Endodermal cell (in vitro differentiated cells): ENCODE measurements around the gene NOD1. TPM values are rescaled to one million over a fixed set of nuclear protein-coding genes. Genes with fewer than 3 reads are reported as not detected.
A peak's percentile ranks its signal among the peaks of the same experiment; 100 is the strongest.

ENCODE experiments used
- DNase-seq: peaks from one replicate; pipeline ENCODE4 v3.0.0-alpha.2; 2017
- H3K27ac ChIP-seq: 2 replicates; pipeline ENCODE4 v1.5.1; 2013; ENCODE audit warnings: mild to moderate bottlenecking, low read depth, low read length, moderate library complexity
- H3K27me3 ChIP-seq: 2 replicates; pipeline ENCODE4 v1.6.1; 2013; ENCODE audit warnings: mild to moderate bottlenecking, low read length, moderate library complexity; ENCODE audit not compliant: insufficient read depth, control insufficient read depth, poor library complexity, severe bottlenecking
- H3K36me3 ChIP-seq: 2 replicates; pipeline ENCODE4 v1.7.0; 2013; ENCODE audit warnings: mild to moderate bottlenecking, low read length, moderate library complexity; ENCODE audit not compliant: control insufficient read depth, insufficient read depth
- H3K4me1 ChIP-seq: one replicate; pipeline ENCODE4 v1.7.0; 2013; ENCODE audit warnings: low read length; ENCODE audit not compliant: control insufficient read depth, insufficient read depth
- H3K4me3 ChIP-seq: 2 replicates; pipeline ENCODE4 v1.5.1; 2013; ENCODE audit warnings: mild to moderate bottlenecking, low read length, moderate library complexity
- H3K9ac ChIP-seq: 2 replicates; pipeline ENCODE4 v1.6.1; 2013; ENCODE audit warnings: mild to moderate bottlenecking, low read length, moderate library complexity; ENCODE audit not compliant: poor library complexity, severe bottlenecking; ENCODE audit errors: extremely low read depth
- H3K9me3 ChIP-seq: 2 replicates; pipeline ENCODE4 v1.6.1; 2013; ENCODE audit warnings: mild to moderate bottlenecking, low read length, moderate library complexity; ENCODE audit not compliant: control insufficient read depth
- H3K27ac Mint-ChIP-seq: 2 replicates; pipeline ENCODE4 v1.8.0; 2020; ENCODE audit warnings: mixed read lengths
- H3K27me3 Mint-ChIP-seq: 2 replicates; pipeline ENCODE4 v1.8.0; 2021; ENCODE audit warnings: mild to moderate bottlenecking, mixed read lengths; ENCODE audit not compliant: insufficient read depth
- H3K36me3 Mint-ChIP-seq: 2 replicates; pipeline ENCODE4 v1.8.0; 2020; ENCODE audit warnings: low read depth, mixed read lengths
- H3K4me1 Mint-ChIP-seq: 2 replicates; pipeline ENCODE4 v1.8.0; 2020; ENCODE audit warnings: mixed read lengths
- H3K4me3 Mint-ChIP-seq: 2 replicates; pipeline ENCODE4 v1.8.0; 2020; ENCODE audit warnings: mild to moderate bottlenecking, moderate library complexity, mixed read lengths
- H3K9me3 Mint-ChIP-seq: 2 replicates; pipeline ENCODE4 v1.8.0; 2020; ENCODE audit warnings: mild to moderate bottlenecking, mixed read lengths
- WGBS, 2 experiments: methylation state at CpG; one replicate each; pipeline versions ENCODE4 v1.1.5 to v1.1.7; 2013; ENCODE audit warnings: missing lambda C conversion rate in 2 of 2, mixed read lengths in 1 of 2; ENCODE audit not compliant: insufficient coverage in 1 of 2, insufficient read length in 1 of 2; 5-methylcytosine and 5-hydroxymethylcytosine counted together
- total RNA-seq, 2 donors: library from RNA; stranded (reverse); fragmentation: NEBNext Ultra II Directional in 1 of 2; extraction: Animal tissue kit (Norgen Biotek cat#: 25700) in 1 of 2; gene quantifications; 2 replicates in 1 of 2; 3 replicates in 1 of 2; pipeline ENCODE4 v1.2.1, GENCODE V29; 2021
- TF ChIP-seq, protein P1 (sequence below): fragments of 200-600 bp; sonication (generic); conservative IDR thresholded peaks from 2 replicates; pipeline ENCODE4 v1.5.0; 2021; ENCODE audit warnings: antibody characterized with exemption, mild to moderate bottlenecking

NOD1 gene
- total RNA-seq, 2 donors from 2014 or later, result 3.3 to 3.4 TPM

DNA sequence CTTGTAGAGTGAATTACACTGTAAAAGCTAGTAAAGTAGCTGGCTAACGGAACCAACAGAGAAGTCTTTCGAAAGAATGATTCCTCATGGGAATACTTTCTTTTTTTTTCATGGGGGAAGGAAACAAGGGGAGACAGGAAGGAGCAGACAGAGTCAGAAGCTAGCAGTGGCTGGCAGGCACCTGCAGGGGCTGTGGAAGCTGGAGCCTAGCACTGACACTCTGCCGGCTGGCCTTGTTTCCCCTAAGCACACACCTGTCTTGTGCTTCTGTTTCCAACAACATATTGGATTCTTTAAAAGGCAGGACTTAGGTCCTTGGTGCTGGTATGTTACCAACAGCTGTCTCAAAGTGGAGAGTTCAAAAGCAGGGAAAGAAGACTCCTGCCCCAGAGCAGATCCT is 24.7 kb downstream of the NOD1 start:
- TF ChIP-seq, protein P1, sequence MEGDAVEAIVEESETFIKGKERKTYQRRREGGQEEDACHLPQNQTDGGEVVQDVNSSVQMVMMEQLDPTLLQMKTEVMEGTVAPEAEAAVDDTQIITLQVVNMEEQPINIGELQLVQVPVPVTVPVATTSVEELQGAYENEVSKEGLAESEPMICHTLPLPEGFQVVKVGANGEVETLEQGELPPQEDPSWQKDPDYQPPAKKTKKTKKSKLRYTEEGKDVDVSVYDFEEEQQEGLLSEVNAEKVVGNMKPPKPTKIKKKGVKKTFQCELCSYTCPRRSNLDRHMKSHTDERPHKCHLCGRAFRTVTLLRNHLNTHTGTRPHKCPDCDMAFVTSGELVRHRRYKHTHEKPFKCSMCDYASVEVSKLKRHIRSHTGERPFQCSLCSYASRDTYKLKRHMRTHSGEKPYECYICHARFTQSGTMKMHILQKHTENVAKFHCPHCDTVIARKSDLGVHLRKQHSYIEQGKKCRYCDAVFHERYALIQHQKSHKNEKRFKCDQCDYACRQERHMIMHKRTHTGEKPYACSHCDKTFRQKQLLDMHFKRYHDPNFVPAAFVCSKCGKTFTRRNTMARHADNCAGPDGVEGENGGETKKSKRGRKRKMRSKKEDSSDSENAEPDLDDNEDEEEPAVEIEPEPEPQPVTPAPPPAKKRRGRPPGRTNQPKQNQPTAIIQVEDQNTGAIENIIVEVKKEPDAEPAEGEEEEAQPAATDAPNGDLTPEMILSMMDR, result peak; percentile 46
- H3K36me3 ChIP-seq, result no peaks in the 10 kb centered on the region
- no peaks in the 10 kb centered on the region for H3K4me1 ChIP-seq
- no peak for DNase-seq
- H3K27me3 ChIP-seq, result no peaks in the 10 kb centered on the region
- H3K27ac Mint-ChIP-seq, result no peak overlapping the region
- no peaks in the 10 kb centered on the region for H3K4me1 Mint-ChIP-seq
- H3K27me3 Mint-ChIP-seq, result no peaks in the 10 kb centered on the region
- no peak overlapping the region for H3K27ac ChIP-seq
- 97 to 100% methylated on average over 2 to 3 of the region's 3 CpGs for WGBS, 2 experiments
- no peaks in the 10 kb centered on the region for H3K36me3 Mint-ChIP-seq
- no peaks in the 10 kb centered on the region for H3K9me3 Mint-ChIP-seq
- no peak overlapping the region for H3K9ac ChIP-seq
- no peaks in the 10 kb centered on the region for H3K9me3 ChIP-seq
- no peak overlapping the region for H3K4me3 ChIP-seq
- no peak overlapping the region for H3K4me3 Mint-ChIP-seq

DNA sequence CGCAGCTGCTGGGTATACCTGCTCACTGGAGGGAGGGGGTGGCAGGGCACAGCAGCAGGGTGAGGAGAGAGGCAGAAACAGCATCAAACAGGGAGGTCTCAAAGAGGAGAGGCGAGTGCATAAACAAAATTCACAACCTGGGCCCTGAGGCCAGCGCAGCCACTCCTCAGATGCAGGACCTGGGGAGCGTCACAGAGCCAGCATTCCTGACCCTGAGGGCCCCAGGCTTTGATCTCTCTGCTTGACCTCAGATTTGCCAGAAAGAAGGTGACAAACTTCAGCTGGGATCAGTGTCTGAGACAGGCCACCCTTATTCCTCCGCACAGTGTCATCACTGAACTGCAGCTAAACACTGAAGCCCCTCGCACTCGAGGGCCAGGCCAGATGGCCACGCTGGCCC is 25.6 kb downstream of the NOD1 start:
- Histone ChIP-seq H3K36me3 (no peaks in the 10 kb centered on the region), H3K4me1 (no peaks in the 10 kb centered on the region), H3K27ac (no peak overlapping the region), H3K9ac (no peak overlapping the region), H3K4me3 (no peak overlapping the region), H3K9me3 (no peaks in the 10 kb centered on the region), H3K27me3 (no peaks in the 10 kb centered on the region)
- 89 to 93% methylated on average over 2 to 8 of the region's 8 CpGs for WGBS, 2 experiments
- no peak for DNase-seq
- no peaks in the 10 kb centered on the region for H3K36me3 Mint-ChIP-seq
- H3K4me1 Mint-ChIP-seq, result no peaks in the 10 kb centered on the region
- H3K27me3 Mint-ChIP-seq, result no peaks in the 10 kb centered on the region
- no peak overlapping the region for H3K27ac Mint-ChIP-seq
- H3K4me3 Mint-ChIP-seq, result no peak overlapping the region
- TF ChIP-seq, protein P1, result no peak
- no peaks in the 10 kb centered on the region for H3K9me3 Mint-ChIP-seq

DNA sequence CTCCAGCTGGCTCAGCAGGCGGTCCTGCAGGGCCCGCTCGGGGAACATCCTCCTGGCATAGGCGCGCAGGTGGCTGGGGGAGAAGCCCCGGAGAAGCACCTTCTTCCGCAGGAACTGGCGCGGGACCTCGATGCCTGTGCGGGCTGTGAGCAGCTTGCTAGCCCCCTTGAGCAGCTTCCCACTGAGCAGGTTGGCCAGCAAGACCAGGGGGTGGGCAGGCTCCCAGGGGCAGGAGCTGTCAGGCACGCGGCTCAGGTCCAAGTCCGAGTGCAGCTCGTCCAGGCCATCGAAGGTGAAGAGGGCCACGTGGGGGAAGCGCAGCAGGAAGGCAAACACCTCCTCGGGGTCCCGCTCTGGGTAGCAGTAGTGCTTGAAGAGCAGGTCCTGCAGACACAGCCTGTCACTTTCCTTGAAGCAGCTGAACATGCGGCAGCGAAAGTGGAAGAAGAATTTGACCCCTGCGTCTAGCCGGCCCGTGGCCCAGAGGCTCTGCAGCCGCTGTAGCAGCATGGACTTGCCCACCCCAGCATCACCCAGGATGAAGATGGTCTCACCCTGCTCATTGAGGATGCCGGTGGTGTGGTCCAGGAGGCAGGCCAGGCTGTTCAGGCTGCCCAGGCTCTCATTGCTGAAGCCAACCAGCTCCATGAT is 26.2 kb downstream of the NOD1 start:
- Histone ChIP-seq H3K4me1 (no peaks in the 10 kb centered on the region), H3K4me3 (no peak overlapping the region), H3K36me3 (no peaks in the 10 kb centered on the region), H3K9ac (no peak overlapping the region), H3K9me3 (no peaks in the 10 kb centered on the region), H3K27ac (no peak overlapping the region), H3K27me3 (no peaks in the 10 kb centered on the region)
- Mint-ChIP-seq H3K9me3 (no peaks in the 10 kb centered on the region), H3K4me3 (no peak overlapping the region), H3K27me3 (no peaks in the 10 kb centered on the region), H3K27ac (no peak overlapping the region), H3K36me3 (no peaks in the 10 kb centered on the region), H3K4me1 (no peaks in the 10 kb centered on the region)
- TF ChIP-seq, protein P1, result no peak
- DNase-seq, result no peak
- 93% methylated on average over 22 to 27 of the region's 27 CpGs for WGBS, 2 experiments
